Upper lobe of left lung (tissue), 4 donors: ENCODE data around the gene METTL15.

ENCODE experiments used
- CTCF ChIP-seq, 6 experiments: fragments of 450-650 bp in 4 of 6; fragments of 200-600 bp in 2 of 6; sonication (generic) in 2 of 6; IDR thresholded peaks; one replicate each; pipeline ENCODE4 v1.5.1; 2016 to 2019; ENCODE audit warnings: antibody characterized with exemption in 6 of 6
- POLR2AphosphoS5 ChIP-seq, 2 donors: sonication (generic); formaldehyde crosslinking; IDR thresholded peaks; one replicate each; pipeline ENCODE4 v1.5.1; 2017; ENCODE audit warnings: antibody characterized with exemption in 2 of 2

- TF ChIP-seq CTCF (IDR thresholded peaks at IDR 0.05): no peak
- TF ChIP-seq POLR2AphosphoS5 (IDR thresholded peaks at IDR 0.05): no peak
These were observed 44.6 kb downstream of the METTL15 start for GRCh38 chr11:28152743-28153142.
